Measurements from ENCODE around the gene P4HTM.
A peak's percentile ranks its signal among the peaks of the same experiment; 100 is the strongest.
"Not testable (repeated sequence)": the region's sequence is repeated elsewhere in the genome, so short reads cannot be mapped to it uniquely, and the experiment has no call there.

The P4HTM gene

DNA sequence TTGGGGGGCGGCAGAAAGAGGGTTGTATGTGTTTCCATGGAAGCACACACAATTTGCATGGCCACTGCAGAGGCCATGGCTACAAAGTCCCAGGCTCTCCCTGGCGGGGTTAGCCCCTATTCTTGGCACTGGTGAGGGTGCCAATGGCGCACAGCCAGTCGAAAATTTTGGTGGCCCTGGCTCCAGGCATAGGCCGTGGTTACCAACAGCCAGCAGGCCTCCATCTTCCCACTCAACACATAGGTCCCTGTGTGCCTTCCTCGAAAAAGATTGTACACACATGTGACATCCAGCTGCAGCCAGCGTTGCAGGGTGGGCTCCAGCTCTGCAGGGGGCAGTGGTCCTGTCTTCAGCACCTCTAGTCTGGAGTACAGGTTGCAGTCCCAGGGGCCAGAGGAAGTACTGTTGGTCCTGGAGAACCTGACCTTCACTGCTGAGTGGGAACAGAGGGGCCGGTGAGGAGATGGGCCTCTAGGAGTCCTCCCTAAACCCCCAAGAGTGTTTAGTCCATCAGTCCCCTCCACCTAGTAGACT is 7.1 kb downstream of the P4HTM start:
- Mint-ChIP-seq H3K27me3 (no peaks in the 10 kb centered on the region), H3K4me1 (ENCODE audit: low read depth) (peaks cover 16% of the 10 kb centered on the region), H3K27ac (no peak overlapping the region), H3K36me3 (ENCODE audit: low read depth) (peaks cover 48% of the 10 kb centered on the region), H3K9me3 (no peaks in the 10 kb centered on the region), H3K4me3 (no peak overlapping the region)
- no peak for DNase-seq

DNA sequence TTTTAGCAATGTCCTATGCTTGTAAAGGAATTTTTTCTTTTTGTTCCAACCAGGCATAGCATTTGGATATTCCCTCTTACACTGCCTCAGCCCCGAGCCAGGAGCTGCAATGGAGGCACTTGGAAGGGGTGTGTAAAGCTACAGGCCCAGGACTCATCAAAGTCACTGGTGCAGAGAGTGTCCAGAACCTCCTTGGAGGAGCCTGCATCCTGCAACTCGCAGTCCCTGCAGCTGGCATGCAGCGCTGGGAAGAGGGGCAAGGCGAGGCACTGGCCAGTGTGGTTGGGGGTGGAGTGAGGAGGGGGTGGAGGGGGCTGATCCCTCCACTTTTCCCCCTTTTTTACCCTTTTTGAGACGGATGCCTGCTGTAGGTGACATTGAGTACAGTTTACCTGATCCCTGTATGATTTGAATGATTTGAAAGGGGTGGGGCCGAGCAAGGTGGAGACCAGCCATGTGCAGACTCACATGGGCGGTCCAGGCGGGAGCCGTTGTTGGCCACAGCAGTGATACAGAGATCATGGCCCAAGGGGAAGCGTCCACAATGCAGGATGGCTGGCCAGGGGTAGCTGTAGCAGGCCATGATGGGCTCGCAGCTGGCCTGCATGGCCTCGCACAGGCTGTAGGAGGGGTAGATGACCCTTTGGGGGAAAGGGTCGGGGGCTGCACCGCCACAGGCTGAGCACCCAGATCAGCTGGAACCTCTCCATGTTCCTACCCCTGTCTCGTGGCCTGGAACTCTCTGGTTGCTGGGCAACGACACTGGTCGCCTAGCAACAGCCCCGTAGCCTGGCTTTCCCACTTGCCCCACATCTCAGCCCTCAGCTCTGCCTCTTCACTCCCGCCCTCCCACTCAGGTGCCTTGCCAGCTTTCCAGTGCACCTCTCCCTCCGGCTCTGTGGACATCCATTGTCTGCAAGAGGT is 7.9 kb downstream of the P4HTM start:
- H3K4me3 Mint-ChIP-seq: no peak overlapping the region
- peak overlapping the region; percentile 37 for H3K27ac Mint-ChIP-seq
- DNase-seq: no peak
- H3K4me1 Mint-ChIP-seq (ENCODE audit: low read depth): peaks cover 16% of the 10 kb centered on the region
- H3K9me3 Mint-ChIP-seq: no peaks in the 10 kb centered on the region
- peaks cover 47% of the 10 kb centered on the region for H3K36me3 Mint-ChIP-seq (ENCODE audit: low read depth)
- H3K27me3 Mint-ChIP-seq: no peaks in the 10 kb centered on the region

DNA sequence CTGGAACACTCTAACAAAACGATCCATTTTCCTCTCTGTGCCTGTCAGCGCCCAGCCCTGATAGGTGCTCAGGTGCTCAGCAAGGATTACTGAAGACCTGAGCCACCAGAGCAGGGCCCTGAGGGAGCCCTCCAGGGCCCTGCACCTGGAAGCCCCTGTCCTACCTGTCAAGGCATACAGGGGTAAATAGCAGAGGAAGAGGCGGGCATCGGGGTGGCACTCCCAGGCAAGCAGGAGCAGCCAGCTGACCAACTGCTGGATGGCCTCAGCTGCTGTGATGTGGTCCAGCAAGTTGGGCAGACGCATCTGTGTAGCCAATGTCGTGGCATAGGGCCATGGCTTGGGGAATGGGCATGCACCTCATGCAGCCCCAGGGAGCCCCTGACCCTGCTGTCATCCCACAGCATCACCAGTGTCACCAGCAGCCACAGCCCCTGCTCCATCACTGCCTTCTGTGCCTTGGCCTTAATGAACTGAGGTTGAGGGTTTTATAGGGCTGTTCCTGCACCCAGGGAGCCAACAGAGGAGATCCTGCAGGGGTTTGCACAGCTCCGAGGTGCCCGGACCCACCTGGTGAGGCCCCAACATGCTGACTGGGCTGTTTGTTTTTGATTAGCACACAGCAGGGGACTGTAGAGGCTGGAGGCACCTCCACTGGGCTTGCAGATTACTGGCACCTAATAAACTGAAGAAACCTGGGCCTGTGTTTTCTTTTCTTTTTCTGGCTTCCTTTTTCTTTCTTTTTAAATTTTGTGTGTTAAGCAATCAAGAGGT is 9.2 kb downstream of the P4HTM start:
- Mint-ChIP-seq H3K4me3 (no peak overlapping the region), H3K36me3 (ENCODE audit: low read depth) (peaks cover 36% of the 10 kb centered on the region), H3K9me3 (no peaks in the 10 kb centered on the region), H3K27ac (peak overlapping the region; percentile 53), H3K27me3 (no peaks in the 10 kb centered on the region), H3K4me1 (ENCODE audit: low read depth) (peaks cover 7% of the 10 kb centered on the region)
- DNase-seq: no peak

DNA sequence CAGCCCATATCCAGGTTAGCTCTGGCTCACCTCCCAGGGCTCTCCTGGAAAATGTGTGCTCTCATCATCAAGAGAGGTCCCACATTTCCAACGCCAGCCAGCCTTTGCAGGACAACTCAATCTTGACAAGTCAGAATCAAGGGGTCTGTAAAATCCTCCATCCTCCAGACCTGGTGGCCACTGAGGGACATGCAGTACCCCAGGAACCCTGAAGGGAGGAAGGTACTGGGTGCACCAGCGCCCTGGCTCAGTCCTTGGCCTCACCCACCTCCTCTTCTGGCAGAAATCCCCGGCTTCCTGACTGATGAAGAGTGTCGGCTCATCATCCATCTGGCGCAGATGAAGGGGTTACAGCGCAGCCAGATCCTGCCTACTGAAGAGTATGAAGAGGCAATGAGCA is 11.1 kb downstream of the P4HTM start:
- peak overlapping the region; percentile 66 for H3K27ac Mint-ChIP-seq
- peaks cover under 1% of the 10 kb centered on the region for H3K4me1 Mint-ChIP-seq (ENCODE audit: low read depth)
- no peak for DNase-seq
- H3K27me3 Mint-ChIP-seq: no peaks in the 10 kb centered on the region
- no peaks in the 10 kb centered on the region for H3K9me3 Mint-ChIP-seq
- H3K4me3 Mint-ChIP-seq: no peak overlapping the region
- peaks cover 26% of the 10 kb centered on the region for H3K36me3 Mint-ChIP-seq (ENCODE audit: low read depth)

DNA sequence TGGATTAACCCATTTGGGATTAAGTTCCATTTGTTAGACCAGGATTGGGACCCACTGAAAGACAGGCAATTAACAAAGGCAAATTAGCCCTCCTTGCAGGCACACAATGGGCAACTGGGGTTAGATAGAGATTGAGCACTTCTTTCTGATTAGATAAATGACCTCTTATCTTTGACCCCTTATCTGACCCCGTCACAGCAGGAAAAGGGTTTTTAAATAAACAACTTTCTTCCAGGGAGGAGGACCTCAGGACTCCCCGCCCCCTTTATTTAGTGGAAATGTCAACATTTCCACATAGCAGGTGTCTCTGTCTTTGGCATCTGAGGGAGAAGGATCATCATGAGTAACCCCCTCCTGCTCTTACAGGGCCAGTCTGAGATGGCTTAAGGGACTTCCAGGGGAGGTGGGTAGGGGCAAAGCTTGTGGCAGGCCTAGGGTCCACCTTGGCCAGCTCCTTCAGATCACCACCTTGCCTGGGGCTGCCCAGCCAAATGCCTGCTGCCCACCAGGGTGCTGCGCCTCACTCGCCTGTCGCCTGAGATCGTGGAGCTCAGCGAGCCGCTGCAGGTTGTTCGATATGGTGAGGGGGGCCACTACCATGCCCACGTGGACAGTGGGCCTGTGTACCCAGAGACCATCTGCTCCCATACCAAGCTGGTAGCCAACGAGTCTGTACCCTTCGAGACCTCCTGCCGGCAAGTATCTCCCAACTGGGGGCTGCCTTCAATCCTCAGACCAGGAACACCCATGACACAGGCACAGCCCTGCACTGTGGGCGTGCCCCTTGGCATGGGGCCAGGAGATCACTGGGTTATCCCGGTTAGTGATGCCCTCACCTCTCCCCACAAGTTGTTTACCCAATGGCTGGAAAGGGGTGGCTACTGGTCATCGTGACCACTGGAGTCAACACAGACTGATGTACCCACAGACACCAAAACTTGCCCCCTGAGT is 14.6 kb downstream of the P4HTM start:
- Mint-ChIP-seq H3K4me3 (no peak overlapping the region), H3K27ac (no peak overlapping the region), H3K9me3 (no peaks in the 10 kb centered on the region), H3K27me3 (no peaks in the 10 kb centered on the region), H3K36me3 (ENCODE audit: low read depth) (peaks cover 27% of the 10 kb centered on the region), H3K4me1 (ENCODE audit: low read depth) (peaks cover 29% of the 10 kb centered on the region)
- no peak for DNase-seq

DNA sequence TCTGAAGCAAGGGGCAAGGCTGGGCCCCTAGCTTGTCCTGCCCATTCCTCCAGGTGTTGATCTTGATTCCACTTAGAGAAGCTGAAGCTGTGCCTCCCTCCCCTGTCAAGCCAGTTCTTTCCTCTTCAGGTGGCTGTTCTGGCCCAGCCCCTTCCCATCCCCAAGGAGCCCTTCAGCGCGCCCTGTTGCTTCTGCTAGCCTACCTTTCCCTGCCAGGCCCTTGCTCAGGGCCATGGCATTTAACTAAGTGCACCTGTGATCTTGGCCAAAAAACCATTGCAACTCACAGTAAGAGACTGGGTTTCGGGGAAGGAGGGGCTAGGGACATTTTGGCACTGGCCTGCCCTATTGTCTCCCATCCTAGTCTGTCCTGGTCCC is 15.3 kb downstream of the P4HTM start:
- H3K27ac Mint-ChIP-seq: peak overlapping the region; percentile 44
- peaks cover 29% of the 10 kb centered on the region for H3K4me1 Mint-ChIP-seq (ENCODE audit: low read depth)
- H3K4me3 Mint-ChIP-seq: no peak overlapping the region
- H3K36me3 Mint-ChIP-seq (ENCODE audit: low read depth): peaks cover 31% of the 10 kb centered on the region
- no peaks in the 10 kb centered on the region for H3K9me3 Mint-ChIP-seq
- DNase-seq: no peak
- no peaks in the 10 kb centered on the region for H3K27me3 Mint-ChIP-seq

DNA sequence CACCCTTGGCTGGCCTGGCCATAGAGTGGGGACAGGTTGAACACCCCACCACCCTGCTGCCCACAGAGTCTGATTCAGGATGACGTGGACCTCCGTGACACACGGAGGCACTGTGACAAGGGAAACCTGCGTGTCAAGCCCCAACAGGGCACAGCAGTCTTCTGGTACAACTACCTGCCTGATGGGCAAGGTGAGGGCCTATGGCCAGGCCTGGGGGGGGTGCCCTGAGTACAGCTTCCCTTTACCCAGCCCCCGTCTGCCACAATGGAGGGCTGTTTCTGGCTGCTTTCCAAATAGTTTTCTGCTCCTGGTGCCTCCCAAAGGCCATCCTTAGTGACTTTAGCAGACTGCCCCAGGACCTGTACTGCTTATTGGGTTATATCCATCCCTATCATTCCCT is 16.0 kb downstream of the P4HTM start:
- Mint-ChIP-seq H3K4me3 (peak overlapping the region; percentile 97), H3K4me1 (ENCODE audit: low read depth) (peaks cover 29% of the 10 kb centered on the region), H3K27ac (peak overlapping the region; percentile 23), H3K36me3 (ENCODE audit: low read depth) (peaks cover 33% of the 10 kb centered on the region), H3K27me3 (no peaks in the 10 kb centered on the region), H3K9me3 (no peaks in the 10 kb centered on the region)
- DNase-seq: no peak

DNA sequence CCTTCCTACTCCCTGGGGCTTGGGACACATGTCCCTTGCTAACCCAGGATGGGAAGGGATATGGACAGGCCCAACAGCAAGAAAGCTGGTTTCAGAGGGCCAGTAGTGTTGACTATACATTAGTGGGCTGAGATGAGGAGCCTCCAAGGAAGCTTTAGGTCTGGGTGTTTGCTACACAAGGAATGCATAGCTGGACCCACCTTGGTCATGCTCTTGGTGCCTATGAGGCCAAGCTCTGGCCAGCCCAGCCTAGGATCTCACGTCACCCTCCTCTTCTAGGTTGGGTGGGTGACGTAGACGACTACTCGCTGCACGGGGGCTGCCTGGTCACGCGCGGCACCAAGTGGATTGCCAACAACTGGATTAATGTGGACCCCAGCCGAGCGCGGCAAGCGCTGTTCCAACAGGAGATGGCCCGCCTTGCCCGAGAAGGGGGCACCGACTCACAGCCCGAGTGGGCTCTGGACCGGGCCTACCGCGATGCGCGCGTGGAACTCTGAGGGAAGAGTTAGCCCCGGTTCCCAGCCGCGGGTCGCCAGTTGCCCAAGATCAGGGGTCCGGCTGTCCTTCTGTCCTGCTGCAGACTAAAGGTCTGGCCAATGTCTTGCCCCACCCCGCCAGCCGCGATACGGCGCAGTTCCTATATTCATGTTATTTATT is 16.5 kb downstream of the P4HTM start:
- Mint-ChIP-seq H3K4me3 (peak overlapping the region; percentile 97), H3K27me3 (no peaks in the 10 kb centered on the region), H3K36me3 (ENCODE audit: low read depth) (peaks cover 38% of the 10 kb centered on the region), H3K9me3 (no peaks in the 10 kb centered on the region), H3K4me1 (ENCODE audit: low read depth) (peaks cover 29% of the 10 kb centered on the region), H3K27ac (peak overlapping the region; percentile 100)
- no peak for DNase-seq

DNA sequence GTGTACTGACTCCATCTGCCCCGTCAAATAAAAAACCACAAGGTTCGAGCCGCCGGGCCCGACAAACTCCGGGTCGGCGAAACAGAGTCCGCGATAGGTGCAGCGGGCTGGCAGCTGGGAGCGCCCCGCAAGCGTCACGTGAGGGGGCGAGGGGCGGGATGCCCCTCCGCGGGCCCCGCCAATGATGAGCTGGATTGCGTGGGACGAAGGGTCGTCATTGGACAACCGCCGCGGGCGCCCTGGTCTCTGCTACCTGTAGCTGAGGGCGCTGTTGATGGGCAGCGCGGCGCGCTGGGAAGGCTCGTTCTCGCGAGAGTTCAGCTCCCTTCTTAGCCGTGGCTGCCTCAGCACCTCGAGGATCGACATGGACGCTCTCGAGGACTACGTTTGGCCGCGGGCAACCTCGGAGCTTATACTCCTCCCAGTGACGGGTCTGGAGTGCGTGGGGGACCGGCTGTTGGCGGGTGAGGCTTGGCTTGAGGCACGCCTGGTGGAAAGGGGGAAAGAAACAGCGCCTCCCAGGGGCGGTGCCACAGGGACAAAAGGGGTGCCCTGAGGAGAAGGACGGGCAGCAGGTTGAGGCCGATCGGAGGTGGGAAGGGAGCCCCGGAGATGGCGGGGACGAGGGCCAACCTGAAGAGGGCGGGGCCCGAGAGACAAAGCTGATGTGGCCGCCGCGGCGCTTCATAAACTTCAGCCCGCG is 17.2 kb downstream of the P4HTM start, which contains the start of gene WDR6:
WDR6 (plus strand) TSS at position 324 of the 703 bp plus-strand sequence; CDS start at position 365, 41 bp downstream.
- Mint-ChIP-seq H3K27me3 (no peaks in the 10 kb centered on the region), H3K36me3 (ENCODE audit: low read depth) (peaks cover 45% of the 10 kb centered on the region), H3K4me3 (peak within 1 kb of the TSS; percentile 97), H3K4me1 (ENCODE audit: low read depth) (peaks cover 33% of the 10 kb centered on the region), H3K27ac (peak within 1 kb of the TSS; percentile 100), H3K9me3 (no peaks in the 10 kb centered on the region)
- DNase-seq: peak; percentile 96

DNA sequence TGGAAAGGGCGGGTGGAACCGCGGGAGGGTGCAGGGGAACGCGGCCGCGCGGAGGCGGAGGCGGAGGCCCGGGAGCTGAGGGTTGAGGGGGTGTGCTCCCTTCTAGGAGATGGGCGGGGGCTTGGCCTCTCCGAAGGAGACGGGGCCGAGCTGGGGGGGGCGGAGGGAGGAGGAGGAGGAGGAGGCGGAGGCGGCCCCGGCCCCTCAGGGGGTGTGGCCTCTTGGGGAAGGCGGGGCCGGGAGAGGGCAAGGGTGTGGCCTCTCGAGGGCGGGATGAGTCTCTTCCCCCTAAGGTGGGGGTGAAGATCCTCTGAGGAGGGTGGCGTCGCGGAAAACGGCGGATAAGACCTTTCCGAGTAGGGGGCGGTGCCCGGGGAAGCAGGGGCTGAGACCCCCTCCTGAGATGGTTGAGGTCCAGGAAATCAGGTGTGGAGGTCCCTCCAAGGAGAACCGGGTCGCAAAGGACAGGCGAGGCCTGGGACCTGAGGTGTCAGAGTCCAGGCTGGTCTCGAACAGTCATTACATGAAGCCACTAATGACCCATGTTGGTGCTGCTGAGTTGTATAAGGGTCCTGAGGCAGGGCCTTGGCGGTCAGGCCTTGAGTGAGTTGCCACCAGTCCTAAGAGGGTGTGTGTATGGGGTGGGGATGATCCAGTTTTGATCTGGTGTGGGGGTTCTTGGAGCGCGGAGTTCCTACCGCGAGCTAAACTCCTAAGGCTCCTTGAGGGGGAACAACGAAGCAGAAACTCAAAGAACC is 17.9 kb downstream of the P4HTM start:
- peak; percentile 92 for DNase-seq
- Mint-ChIP-seq H3K4me3 (peak overlapping the region; percentile 97), H3K9me3 (no peaks in the 10 kb centered on the region), H3K4me1 (ENCODE audit: low read depth) (peaks cover 33% of the 10 kb centered on the region), H3K27me3 (no peaks in the 10 kb centered on the region), H3K27ac (peak overlapping the region; percentile 100), H3K36me3 (ENCODE audit: low read depth) (peaks cover 52% of the 10 kb centered on the region)

DNA sequence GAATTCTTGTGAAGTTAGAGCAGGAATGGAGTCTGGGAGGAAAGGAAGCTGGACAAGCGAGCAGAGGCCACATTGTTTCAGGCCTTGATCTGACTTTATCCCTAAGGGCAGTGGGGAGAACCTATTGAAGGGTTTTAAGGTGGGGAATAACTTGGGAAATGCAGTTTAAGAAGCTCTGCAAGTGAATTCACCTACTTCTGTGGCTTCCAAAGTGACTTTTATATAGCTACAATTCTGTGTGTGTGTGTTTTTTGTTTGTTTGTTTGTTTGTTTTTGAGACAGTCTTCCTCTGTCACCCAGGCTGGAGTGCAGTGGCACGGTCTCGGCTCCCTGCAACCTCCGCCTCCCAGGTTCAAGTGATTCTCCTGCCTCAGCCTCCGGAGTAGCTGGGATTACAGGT is 18.6 kb downstream of the P4HTM start:
- H3K4me3 Mint-ChIP-seq: peak overlapping the region; percentile 97
- peaks cover 59% of the 10 kb centered on the region for H3K36me3 Mint-ChIP-seq (ENCODE audit: low read depth)
- H3K27ac Mint-ChIP-seq: peak overlapping the region; percentile 100
- not testable (repeated sequence) for H3K27me3 Mint-ChIP-seq, H3K9me3 Mint-ChIP-seq, DNase-seq
- H3K4me1 Mint-ChIP-seq (ENCODE audit: low read depth): peaks cover 33% of the 10 kb centered on the region

DNA sequence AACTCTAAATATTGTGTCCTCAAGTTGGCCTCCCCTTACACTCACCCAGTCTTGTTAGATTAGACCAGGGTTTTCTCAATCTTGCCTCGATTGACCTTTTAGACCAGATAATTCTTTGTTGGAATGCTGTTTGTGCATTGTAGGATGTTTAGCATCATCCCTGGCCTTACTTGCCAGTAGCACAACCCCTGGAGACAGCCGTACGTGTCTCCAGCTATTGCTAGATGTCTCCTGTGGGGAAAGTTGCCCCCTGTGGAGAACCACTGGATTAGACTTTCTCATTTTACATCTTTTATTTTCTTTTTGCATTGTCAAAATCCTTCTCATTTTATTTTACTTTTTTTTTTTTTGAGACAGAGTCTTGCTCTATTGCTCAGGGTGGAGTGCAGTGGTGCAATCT is 19.4 kb downstream of the P4HTM start:
- Mint-ChIP-seq H3K27ac (peak overlapping the region; percentile 18), H3K36me3 (ENCODE audit: low read depth) (peaks cover 67% of the 10 kb centered on the region), H3K4me3 (no peak overlapping the region), H3K4me1 (ENCODE audit: low read depth) (peaks cover 33% of the 10 kb centered on the region), H3K9me3 (no peaks in the 10 kb centered on the region), H3K27me3 (no peaks in the 10 kb centered on the region)
- DNase-seq: no peak

Data from activated T-cell treated with anti-CD3 and anti-CD28 coated beads, Interleukin-2, amount 50 U/mL, for 24 hours (primary cell).